Psoas muscle (tissue), 8 donors: Measurements from ENCODE around the gene EPHB1. TPM values are rescaled to one million over a fixed set of nuclear protein-coding genes. Genes with fewer than 3 reads are reported as not detected.

Source experiments
- ATAC-seq, 4 donors: fragments of 200-7000 bp; cut with Tn5 transposase; one replicate each; pipeline ENCODE4 v1.9.1; 2020; ENCODE audit warnings: moderate library complexity in 3 of 4, mild to moderate bottlenecking in 2 of 4
- DNase-seq, 2 donors: peaks; one replicate each; pipeline ENCODE4 v3.0.0-alpha.2; 2020
- H3K27ac ChIP-seq: fragments of 200-600 bp; one replicate; pipeline ENCODE4 v1.8.0; 2022
- H3K27me3 ChIP-seq, 3 donors: fragments of 200-600 bp in 1 of 3; one replicate each; pipeline versions ENCODE4 v1.6.1 to v1.8.0; 2013 to 2022; ENCODE audit warnings: low read length in 2 of 3, mild to moderate bottlenecking in 2 of 3, moderate library complexity in 1 of 3; ENCODE audit not compliant: insufficient read depth in 3 of 3
- H3K36me3 ChIP-seq, 2 donors: fragments of 200-600 bp in 1 of 2; one replicate each; pipeline versions ENCODE4 v1.6.1 to v1.8.0; 2013 to 2022; ENCODE audit warnings: low read depth in 1 of 2, mild to moderate bottlenecking in 1 of 2, moderate library complexity in 1 of 2; ENCODE audit not compliant: insufficient read depth in 1 of 2
- H3K4me1 ChIP-seq: fragments of 200-600 bp; one replicate; pipeline ENCODE4 v1.8.0; 2022
- H3K4me3 ChIP-seq: fragments of 200-600 bp; one replicate; pipeline ENCODE4 v1.8.0; 2022; ENCODE audit warnings: mild to moderate bottlenecking
- H3K9me3 ChIP-seq: fragments of 200-600 bp; one replicate; pipeline ENCODE4 v1.8.0; 2022
- CTCF ChIP-seq: fragments of 200-600 bp; IDR thresholded peaks from one replicate; pipeline ENCODE4 v1.8.0; 2022; ENCODE audit warnings: antibody characterized with exemption
- WGBS, 3 donors: extraction: QIAGEN DNeasy Blood & Tissue Kit; methylation state at CpG; one replicate each; pipeline versions ENCODE4 v1.1.6 to v1.1.7; 2013; 5-methylcytosine and 5-hydroxymethylcytosine counted together
- intact Hi-C, 2 donors: fragments of 100-400 bp; cut with DNase I; formaldehyde crosslinking; loops; one replicate each; pipeline versions ENCODE4 v1.11.0 to v1.14.2; 2022
- polyA plus RNA-seq, 3 donors: library from polyadenylated mRNA; stranded (reverse); fragments of 200-250 nt; gene quantifications; one replicate each; pipeline ENCODE4 v1.2.3, GENCODE V29; 2013
- total RNA-seq, 4 donors: library from RNA; stranded (reverse); fragmentation: NEBNext Ultra II Directional in 2 of 4; extraction: Animal tissue kit (Norgen Biotek cat#: 25700) in 2 of 4; gene quantifications; one replicate each; pipeline versions ENCODE4 v1.2.1 to v1.2.4, GENCODE V29; 2021 to 2023
- donor health status: healthy with polysubstance abuse.
- donor health status: DM: no; HTN: no; CAD: no; lungs with moderate emphysema.
- donor health status: Bipolar disorder and iron deficiency.
- donor health status: healthy.
- donor health status: DM: yes; HTN: yes; CAD: no.
- donor health status: DM: no; HTN: no; CAD: no.
- donor health status: DM: no; HTN: no; CAD: no.
- donor health status: DM: yes; HTN: yes; CAD: no.

EPHB1 gene
- total and polyA plus RNA-seq, 7 donors: 0.85 to 6.3 (median 2.0) TPM

GRCh38 chr3:134910026-134910425 lies 115.0 kb downstream of the EPHB1 start:
- intact Hi-C loops: loop anchor here in 1 of 2 donors (5.0 kb wide), 1 partner anchor 42 kb away; no protein-coding TSS in a partner anchor
- no peak for TF ChIP-seq CTCF
- no peak for ATAC-seq
- Histone ChIP-seq H3K27ac (no peak overlapping the region), H3K4me1 (no peaks in the 10 kb centered on the region), H3K36me3 (no peaks in the 10 kb centered on the region), H3K4me3 (no peak overlapping the region), H3K9me3 (no peaks in the 10 kb centered on the region), H3K27me3 (no peaks in the 10 kb centered on the region)
- WGBS, 3 donors: 85 to 89% (median 86%) methylated on average over 2 of the region's 2 CpGs
- no peak for DNase-seq

GRCh38 chr3:134911586-134912548 lies 116.8 kb downstream of the EPHB1 start:
- no peaks in the 10 kb centered on the region for H3K9me3 ChIP-seq
- no peaks in the 10 kb centered on the region for H3K36me3 ChIP-seq
- no peak for TF ChIP-seq CTCF
- no peaks in the 10 kb centered on the region for H3K4me1 ChIP-seq
- H3K4me3 ChIP-seq: no peak overlapping the region
- DNase-seq (no peak), ATAC-seq (no peak)
- intact Hi-C loops: loop anchor here in 1 of 2 donors (5.0 kb wide), 1 partner anchor 40 kb away; no protein-coding TSS in a partner anchor
- no peaks in the 10 kb centered on the region for H3K27me3 ChIP-seq
- WGBS, 3 donors: 76 to 90% (median 88%) methylated on average over 10 to 11 of the region's 11 CpGs
- H3K27ac ChIP-seq: no peak overlapping the region

- no peaks in the 10 kb centered on the region for H3K4me1 ChIP-seq
- no peak for TF ChIP-seq CTCF
- WGBS, 3 donors: 89 to 94% (median 94%) methylated on average over 33 to 37 of the region's 37 CpGs
- H3K27ac ChIP-seq: no peak overlapping the region
- H3K4me3 ChIP-seq: no peak overlapping the region
- DNase-seq (no peak), ATAC-seq (no peak)
- H3K36me3 ChIP-seq: no peaks in the 10 kb centered on the region
- H3K27me3 ChIP-seq: no peaks in the 10 kb centered on the region
- H3K9me3 ChIP-seq: no peaks in the 10 kb centered on the region
- intact Hi-C loops: no loop called here
These were observed 121.4 kb downstream of the EPHB1 start for GRCh38 chr3:134916276-134916961.

DNA sequence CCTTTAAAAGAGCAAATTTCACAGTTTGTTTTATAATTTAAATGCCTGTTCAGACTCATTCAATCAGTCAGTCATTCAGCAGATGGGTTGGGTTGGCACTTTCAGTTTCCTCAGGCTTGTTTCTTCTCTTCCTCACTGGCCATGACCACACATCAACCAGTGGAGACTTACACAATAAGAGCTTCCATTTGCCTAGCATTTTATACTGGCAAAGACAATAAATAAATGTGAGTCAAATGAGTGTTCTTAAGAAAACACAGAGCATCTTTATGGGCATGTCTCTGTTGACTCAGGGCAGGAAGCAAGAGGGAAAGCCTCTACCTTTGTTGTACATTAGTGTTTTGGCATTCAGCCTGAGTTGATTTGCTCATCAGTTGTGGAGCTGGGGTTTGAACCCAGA lies 122.6 kb downstream of the EPHB1 start:
- Histone ChIP-seq H3K27me3 (no peaks in the 10 kb centered on the region), H3K4me1 (no peaks in the 10 kb centered on the region), H3K27ac (no peak overlapping the region), H3K9me3 (no peaks in the 10 kb centered on the region), H3K4me3 (no peak overlapping the region), H3K36me3 (no peaks in the 10 kb centered on the region)
- no peak for ATAC-seq
- no peak for TF ChIP-seq CTCF
- DNase-seq: no peak
- intact Hi-C loops: no loop called here
